ENCODE data around the gene CNIH3. TPM values are rescaled to one million over a fixed set of nuclear protein-coding genes. Genes with fewer than 3 reads are reported as not detected.

Gene CNIH3
- total and polyA plus RNA-seq, 10 of the 15 experiments (the other 5 are each of a cell fraction or from before 2014, with no cell fraction given), result 0.77 to 5.8 (median 1.8) TPM

- Histone ChIP-seq H3K9ac (ENCODE audit: control insufficient read depth, insufficient read depth, low read length) (no peak overlapping the region), H2AFZ (ENCODE audit: control insufficient read depth, low read depth, low read length) (no peak overlapping the region), H3K79me2 (ENCODE audit: control insufficient read depth, insufficient read depth, low read length) (no peaks in the 10 kb centered on the region), H3K4me3 (no peak overlapping the region), H3K4me1 (ENCODE audit: control insufficient read depth, insufficient read depth, low read length) (no peaks in the 10 kb centered on the region), H3K36me3 (ENCODE audit: control insufficient read depth in 2 of 2, insufficient read depth in 2 of 2, low read length in 1 of 2) (no peaks in the 10 kb centered on the region), H3K9me3 (replicated peaks; ENCODE audit: control insufficient read depth, insufficient read depth, low read length) (no peaks in the 10 kb centered on the region; the same call in 2 of the 3 replicates), H3K4me2 (ENCODE audit: control insufficient read depth, insufficient read depth) (no peak overlapping the region), H3K27me3 (replicated peaks in 1 of 2; ENCODE audit: control insufficient read depth in 2 of 2, insufficient read depth in 2 of 2, low read length in 1 of 2) (no peaks in the 10 kb centered on the region), H3K27ac (ENCODE audit: control insufficient read depth, insufficient read depth) (no peak overlapping the region), H4K20me1 (ENCODE audit: control insufficient read depth, insufficient read depth) (no peaks in the 10 kb centered on the region)
- DNase-seq (ENCODE audit: low read depth, low spot score) (no peak), ATAC-seq (no peak), FAIRE-seq (no peak)
- ChIA-PET SMC1A (ENCODE audit: uncharacterized antibody, unreplicated experiment) (interaction anchor here (0.6 to 2.6 kb wide), 8 partner anchors 8 to 234 kb away, joined by 3 to 12 read pairs (median 5); no protein-coding TSS in a partner anchor), POLR2A (interaction anchor here (0.5 to 1.5 kb wide), 3 partner anchors 9 to 95 kb away, joined by 3 to 4 read pairs (median 3); no protein-coding TSS in a partner anchor), RAD21 (ENCODE audit: unreplicated experiment) (interaction anchor here (0.7 to 1.3 kb wide), 5 partner anchors 13 to 64 kb away, joined by 3 to 5 read pairs (median 3); no protein-coding TSS in a partner anchor), CTCF (interaction anchor here (1.0 to 4.4 kb wide), 3 partner anchors 9 to 83 kb away, joined by 3 to 15 read pairs (median 5); no protein-coding TSS in a partner anchor)
- WGBS (ENCODE audit: insufficient coverage, insufficient replicate concordance, low lambda C conversion rate, missing lambda C conversion rate), result 92% methylated on average over 2 of the region's 2 CpGs
- BruUV-seq (replicated peaks), result no TSS peak
- in situ Hi-C loops (cut with MboI), result no loop called here
- TF ChIP-seq SMAD5 (IDR thresholded peaks at IDR 0.05; ENCODE audit: low read depth) (no peak), BCLAF1 (IDR thresholded peaks at IDR 0.05) (no peak), ZNF384 (IDR thresholded peaks at IDR 0.05; ENCODE audit: borderline replicate concordance, low read depth, low read length) (no peak), CBFB (IDR thresholded peaks at IDR 0.05; ENCODE audit: low read depth) (no peak), TARDBP (IDR thresholded peaks at IDR 0.05; ENCODE audit: borderline replicate concordance) (no peak), EGR1 (IDR thresholded peaks at IDR 0.05; ENCODE audit: borderline replicate concordance in 1 of 2, low read depth in 2 of 2, low read length in 2 of 2) (no peak), STAT3 (IDR thresholded peaks at IDR 0.05; ENCODE audit: low read depth, low read length) (no peak), USF1 (IDR thresholded peaks at IDR 0.05; ENCODE audit: borderline replicate concordance, extremely low read length, insufficient read depth, low read depth, low read length) (no peak), MTA2 (IDR thresholded peaks at IDR 0.05; ENCODE audit: low read depth) (no peak), CEBPZ (IDR thresholded peaks at IDR 0.05; ENCODE audit: low read depth, low read length) (no peak), YY1 (IDR thresholded peaks at IDR 0.05; ENCODE audit: low read depth, low read length) (no peak), SIN3A (IDR thresholded peaks at IDR 0.05; ENCODE audit: low read depth, low read length) (no peak), ATF7 (IDR thresholded peaks at IDR 0.05; ENCODE audit: low read depth) (no peak), ZNF207 (IDR thresholded peaks at IDR 0.05; ENCODE audit: borderline replicate concordance) (no peak), ZSCAN29 (IDR thresholded peaks at IDR 0.05) (no peak)
- intact Hi-C loops (cut with micrococcal nuclease; ENCODE audit: unreplicated experiment), result no loop called here
Observed at GRCh38 chr1:224767676-224768075, 151.6 kb downstream of the CNIH3 start.

Data from GM12878 (cell line).